ENCODE data around the gene CBLL1. TPM values are rescaled to one million over a fixed set of nuclear protein-coding genes. Genes with fewer than 3 reads are reported as not detected.

The CBLL1 gene
- total RNA-seq, 1 donor from 2014 or later, result 35.6 TPM

- Mint-ChIP-seq H3K27ac (ENCODE audit: unreplicated experiment) (no peak overlapping the region), H3K9me3 (ENCODE audit: unreplicated experiment) (no peaks in the 10 kb centered on the region), H3K36me3 (ENCODE audit: unreplicated experiment) (no peaks in the 10 kb centered on the region), H3K4me1 (ENCODE audit: low read depth, unreplicated experiment) (peaks cover 7% of the 10 kb centered on the region), H3K4me3 (ENCODE audit: unreplicated experiment) (no peak overlapping the region), H3K27me3 (ENCODE audit: unreplicated experiment) (peaks cover 5% of the 10 kb centered on the region)
- TF ChIP-seq CTCF (IDR thresholded peaks at IDR 0.05; ENCODE audit: partially characterized antibody, unreplicated experiment), result no peak
- DNase-seq, result no peak
Observed at GRCh38 chr7:107809179-107809578, 65.2 kb downstream of the CBLL1 start.

GRCh38 chr7:107810626-107811025, 66.7 kb downstream of the CBLL1 start:
- no peaks in the 10 kb centered on the region for H3K36me3 Mint-ChIP-seq (ENCODE audit: unreplicated experiment)

More at GRCh38 chr7:107810626-107811025, 66.7 kb downstream of the CBLL1 start:
- TF ChIP-seq CTCF (IDR thresholded peaks at IDR 0.05; ENCODE audit: partially characterized antibody, unreplicated experiment), result no peak
- H3K27ac Mint-ChIP-seq (ENCODE audit: unreplicated experiment), result no peak overlapping the region
- no peak for DNase-seq
- peaks cover 7% of the 10 kb centered on the region for H3K4me1 Mint-ChIP-seq (ENCODE audit: low read depth, unreplicated experiment)
- H3K9me3 Mint-ChIP-seq (ENCODE audit: unreplicated experiment), result no peaks in the 10 kb centered on the region
- peaks cover 5% of the 10 kb centered on the region for H3K27me3 Mint-ChIP-seq (ENCODE audit: unreplicated experiment)
- no peak overlapping the region for H3K4me3 Mint-ChIP-seq (ENCODE audit: unreplicated experiment)

Other genes with a start within 250 kb of the CBLL1 start
- gene COG5, start 180.2 kb upstream of the CBLL1 start, total RNA-seq (ENCODE audit: unreplicated experiment), result 29.5 TPM
- gene DUS4L, start 180.2 kb upstream of the CBLL1 start, total RNA-seq (ENCODE audit: unreplicated experiment), result 11.5 TPM
- 30.1 TPM for gene BCAP29, start 163.9 kb upstream of the CBLL1 start, total RNA-seq (ENCODE audit: unreplicated experiment)
- gene SLC26A4, start 83.3 kb upstream of the CBLL1 start, total RNA-seq (ENCODE audit: unreplicated experiment), result 0.34 TPM
- gene SLC26A3, start 59.1 kb downstream of the CBLL1 start, total RNA-seq (ENCODE audit: unreplicated experiment), result not detected
- gene DLD, start 147.0 kb downstream of the CBLL1 start, total RNA-seq (ENCODE audit: unreplicated experiment), result 75.9 TPM

All from glutamatergic neuron (in vitro differentiated cells).